GM19239 (cell line): Measurements from ENCODE around the gene WFDC10A.
"Not testable (repeated sequence)": the region's sequence is repeated elsewhere in the genome, so short reads cannot be mapped to it uniquely, and the experiment has no call there.

Experiments
- DNase-seq: peaks from one replicate; pipeline ENCODE4 v3.0.0; 2011; ENCODE audit warnings: low spot score; ENCODE audit not compliant: insufficient read length
- FAIRE-seq: peaks from 2 replicates; lab custom pipeline; 2011; peaks lifted over from hg19 to GRCh38; lab: Jason Lieb, UNC

WFDC10A gene

DNA sequence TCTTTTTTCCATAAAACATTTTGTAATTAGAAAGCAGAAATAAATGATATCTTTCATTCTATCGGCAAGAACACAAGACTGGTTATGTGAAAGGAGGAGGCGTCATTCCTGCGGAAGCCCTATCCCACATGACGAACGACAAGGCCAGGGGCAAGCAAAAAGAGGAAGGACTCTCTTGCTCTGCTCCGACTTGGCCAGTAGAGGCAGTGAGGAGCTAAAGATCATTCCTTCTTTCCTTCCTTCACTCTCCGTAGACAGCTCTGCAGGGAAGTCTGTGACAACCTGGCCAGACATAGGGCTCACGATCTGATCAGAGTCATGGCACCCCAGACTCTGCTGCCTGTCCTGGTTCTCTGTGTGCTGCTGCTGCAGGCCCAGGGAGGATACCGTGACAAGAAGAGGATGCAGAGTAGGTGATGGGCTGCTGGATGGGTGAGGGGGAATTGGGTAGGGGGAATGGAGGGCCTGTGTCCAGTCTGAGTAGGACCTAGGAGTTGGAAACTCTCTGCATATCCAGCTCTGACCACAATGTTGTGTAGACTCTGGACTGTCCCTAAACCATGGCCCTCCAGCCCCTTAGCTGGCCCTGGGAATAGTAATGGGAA lies at the start of gene WFDC10A:
Gene WFDC10A (plus strand): TSS at position 244 of the 605 bp plus-strand sequence. CDS start 75 bp downstream, at position 319.
- DNase-seq = peak; percentile 38
- FAIRE-seq = peak; percentile 85

- FAIRE-seq (no peak), DNase-seq (no peak)
Observed at GRCh38 chr20:45581702-45582101, 47.8 kb upstream of the WFDC10A start.

DNA sequence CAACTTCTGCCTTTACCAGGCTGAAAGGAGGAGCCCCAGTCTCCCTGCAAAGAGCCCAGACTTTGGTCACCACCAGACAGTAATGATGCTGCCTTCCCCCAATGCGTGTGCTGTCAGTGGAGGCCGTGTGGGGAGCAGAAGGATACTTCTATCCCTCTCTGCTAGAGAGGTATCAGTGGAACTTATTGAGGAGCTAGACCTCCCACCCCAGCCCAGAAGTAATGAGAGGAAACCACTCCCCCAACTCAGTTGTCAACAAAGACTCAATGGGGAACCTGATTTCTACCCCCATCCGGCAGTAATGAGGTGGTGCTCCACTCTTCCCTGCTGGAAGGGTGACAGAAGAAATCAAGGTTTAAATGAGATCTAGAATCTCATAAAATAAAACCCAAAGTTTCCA lies 46.0 kb upstream of the WFDC10A start:
- DNase-seq (no peak), FAIRE-seq (no peak)

- FAIRE-seq, DNase-seq: not testable (repeated sequence)
Observed at GRCh38 chr20:45584294-45584693, 45.2 kb upstream of the WFDC10A start.

DNA sequence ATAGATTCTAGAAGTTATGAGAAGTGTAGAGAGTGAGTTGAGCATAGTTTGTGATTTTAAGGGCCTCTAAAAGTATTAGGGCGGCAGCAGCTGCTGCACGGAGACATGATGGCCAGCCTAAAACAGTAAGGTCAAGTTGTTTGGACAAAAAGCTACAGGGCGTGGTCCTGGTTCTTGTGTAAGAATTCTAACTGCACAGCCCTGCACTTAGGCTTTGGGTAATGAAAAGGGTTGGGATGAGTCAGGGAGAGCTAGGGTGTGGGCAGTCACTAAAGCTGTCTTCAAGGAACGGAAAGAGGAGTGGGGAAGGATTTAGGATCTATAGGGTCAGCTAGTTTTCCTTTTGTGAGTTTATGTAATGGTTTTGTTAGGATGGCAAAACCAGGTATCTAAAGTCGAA lies 43.6 kb upstream of the WFDC10A start:
- FAIRE-seq, DNase-seq: not testable (repeated sequence)

DNA sequence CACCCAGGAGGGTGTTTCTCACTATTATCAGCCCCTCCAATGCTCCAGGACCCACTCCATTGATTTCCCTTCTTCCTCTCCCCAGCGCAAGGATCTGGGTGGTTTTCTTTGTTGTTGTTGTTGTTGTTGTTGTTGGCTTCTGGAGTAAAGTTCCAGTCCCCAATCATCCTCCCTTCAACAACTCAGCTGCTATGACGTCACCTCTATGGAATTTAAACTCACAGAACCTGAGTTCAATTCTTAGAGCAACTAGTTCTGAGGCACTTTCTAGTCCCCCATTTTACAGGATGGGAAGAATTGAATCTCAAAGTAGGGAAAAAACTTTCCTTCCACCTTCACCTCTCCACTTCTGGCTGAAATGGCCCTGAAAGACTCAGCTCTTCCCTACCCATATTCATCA lies 40.7 kb upstream of the WFDC10A start:
- no peak for FAIRE-seq
- no peak for DNase-seq

- no peak for DNase-seq
- no peak for FAIRE-seq
Observed at GRCh38 chr20:45589725-45590124, 39.8 kb upstream of the WFDC10A start.

GRCh38 chr20:45592574-45593189 lies 36.9 kb upstream of the WFDC10A start:
- peak; percentile 9 for DNase-seq
- peak; percentile 82 for FAIRE-seq

DNA sequence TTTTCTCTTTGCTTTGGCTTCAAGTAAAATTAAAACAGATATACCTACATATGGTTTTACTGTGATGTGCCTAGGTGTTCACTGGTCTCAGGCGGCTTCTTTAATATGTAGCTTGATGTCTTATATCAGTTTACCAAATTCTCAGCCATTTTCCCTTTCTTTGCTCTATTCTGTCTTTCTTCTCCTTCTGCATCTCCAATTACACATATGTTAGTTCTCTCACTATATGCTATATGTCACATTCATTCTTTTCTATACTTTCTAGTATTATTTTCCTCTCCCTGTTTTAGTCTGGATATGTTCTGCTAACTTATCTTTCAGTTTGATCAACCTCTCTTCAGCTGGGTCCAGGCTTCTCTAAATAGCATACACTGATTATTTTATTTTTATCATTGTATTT lies 36.0 kb upstream of the WFDC10A start:
- DNase-seq = no peak
- no peak for FAIRE-seq

- FAIRE-seq = no peak
Observed at GRCh38 chr20:45595235-45595634, 34.3 kb upstream of the WFDC10A start.

DNA sequence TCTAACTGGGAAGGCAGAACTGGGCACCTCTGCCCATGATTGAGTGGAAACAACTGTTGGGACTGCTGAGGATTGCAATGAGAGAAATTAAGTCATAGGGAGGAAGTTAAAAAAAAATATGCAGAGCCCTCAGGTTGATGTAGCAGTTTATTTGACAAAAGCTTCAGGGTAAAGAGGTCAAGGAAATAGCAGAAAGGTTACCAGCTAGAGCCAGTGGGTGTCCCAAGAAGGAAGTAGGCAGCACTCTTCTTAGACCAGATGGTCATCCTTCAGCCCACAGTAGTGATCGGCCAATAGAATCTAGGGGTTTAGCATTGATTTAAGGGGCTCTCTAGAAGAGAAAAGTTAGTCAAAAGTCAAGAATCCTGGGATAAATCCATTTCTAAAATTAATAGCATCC lies 21.7 kb upstream of the WFDC10A start:
- FAIRE-seq = no peak
- no peak for DNase-seq

More at GRCh38 chr20:45595235-45595634, 34.3 kb upstream of the WFDC10A start:
- DNase-seq = no peak

GRCh38 chr20:45611054-45611453 lies 18.5 kb upstream of the WFDC10A start:
- FAIRE-seq = no peak

DNA sequence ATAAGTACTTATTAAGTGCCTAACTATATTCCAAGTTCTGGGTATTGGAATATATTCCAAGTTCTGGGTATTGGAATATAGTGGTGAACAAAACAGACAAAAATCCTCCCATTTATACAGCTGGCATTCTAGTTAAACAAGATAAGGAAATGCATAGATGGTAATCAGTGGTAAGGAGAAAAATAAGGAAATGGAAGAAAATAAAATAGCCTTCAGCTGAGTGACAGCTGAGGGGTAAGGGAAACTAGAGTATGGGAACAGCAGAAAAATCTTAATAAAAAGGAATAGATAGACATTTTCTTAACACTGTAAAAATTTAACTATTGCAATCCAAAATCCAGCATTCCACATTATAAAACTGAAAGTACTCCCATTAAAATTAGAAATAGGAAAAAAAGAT lies 17.2 kb upstream of the WFDC10A start:
- DNase-seq (no peak), FAIRE-seq (no peak)

More at GRCh38 chr20:45611054-45611453, 18.5 kb upstream of the WFDC10A start:
- no peak for DNase-seq

DNA sequence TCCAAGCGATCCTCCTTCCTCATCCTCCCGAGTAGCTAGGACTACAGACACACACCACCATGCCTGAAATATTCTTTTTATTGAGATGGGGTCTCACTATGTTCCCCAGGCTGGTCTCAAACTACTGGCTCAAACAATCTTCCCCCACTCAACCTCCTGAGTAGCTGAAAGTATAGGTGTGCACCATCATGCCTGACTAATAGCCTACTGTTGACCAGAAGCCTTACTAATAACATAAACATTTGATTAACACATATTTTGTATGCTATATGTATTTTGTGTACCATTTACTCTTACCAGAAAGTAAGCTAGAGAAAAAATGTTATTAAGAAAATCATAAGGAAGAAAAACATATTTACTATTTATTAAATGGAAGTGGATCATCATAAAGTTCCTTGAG lies 11.9 kb upstream of the WFDC10A start:
- DNase-seq (no peak), FAIRE-seq (no peak)

- FAIRE-seq (no peak), DNase-seq (no peak)
Observed at GRCh38 chr20:45621593-45621992, 7.9 kb upstream of the WFDC10A start.

DNA sequence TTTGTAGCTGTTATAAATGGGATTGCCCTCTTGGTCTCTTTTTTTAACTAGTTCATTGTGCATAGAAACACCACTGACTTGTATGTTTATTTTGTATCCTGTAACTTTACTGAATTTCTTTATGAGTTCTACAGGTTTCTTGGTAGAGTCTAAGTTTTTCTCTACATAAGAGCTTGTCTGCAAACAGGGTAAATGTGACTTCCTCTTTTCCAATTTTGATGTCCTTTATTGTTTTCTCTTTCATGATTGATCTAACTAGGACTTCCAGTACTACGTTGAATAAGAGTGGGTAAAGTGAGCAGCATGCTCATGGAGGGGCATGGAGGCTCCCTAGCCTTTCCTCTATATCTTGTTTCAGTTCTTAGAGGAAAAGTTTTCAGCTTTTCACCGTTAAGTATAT lies 3.0 kb upstream of the WFDC10A start:
- DNase-seq = no peak
- FAIRE-seq = no peak

DNA sequence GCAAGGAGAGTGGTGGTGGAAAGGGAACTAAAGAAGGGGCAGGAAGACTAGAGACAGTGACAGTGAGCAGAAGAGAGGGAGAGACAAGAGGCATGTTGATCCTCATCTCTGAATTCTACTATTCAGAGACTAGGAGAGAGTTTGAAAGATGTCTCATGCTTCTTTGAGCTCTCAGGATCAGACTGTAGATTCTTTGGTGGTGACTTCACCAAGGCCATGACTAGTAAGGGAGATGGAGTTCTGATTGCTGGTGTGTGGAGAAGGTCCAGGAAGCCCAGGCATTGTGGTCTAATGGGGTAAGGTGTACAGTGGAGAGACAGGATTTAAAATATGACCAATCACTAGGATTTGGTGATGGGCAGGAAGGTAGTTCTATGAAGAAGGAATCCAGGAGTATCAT lies 832 bp downstream of the WFDC10A start:
- no peak for FAIRE-seq
- DNase-seq = no peak

DNA sequence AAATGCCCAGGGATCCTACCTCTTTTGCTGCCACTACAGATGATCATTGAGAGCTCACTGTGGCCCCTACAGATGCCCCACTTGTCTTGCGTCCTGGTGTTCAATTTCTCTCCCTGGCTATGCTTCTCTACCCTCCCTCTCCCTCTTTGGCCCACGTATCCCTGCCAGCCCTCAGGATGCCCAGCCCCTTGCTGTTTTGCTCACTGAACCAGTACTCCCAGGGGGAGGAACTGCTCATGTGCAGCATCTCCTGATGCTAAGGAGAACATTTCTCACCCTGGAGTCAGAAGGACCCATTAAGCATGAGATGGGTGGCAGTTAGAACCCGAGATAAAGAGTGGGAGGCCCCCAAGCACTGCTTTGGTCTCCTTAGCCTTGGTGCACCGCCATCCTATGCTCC lies 1.6 kb downstream of the WFDC10A start, which contains the start of gene WFDC9:
Gene WFDC9 (minus strand): TSS at position 101 of the 400 bp plus-strand sequence. CDS start 21,103 bp downstream, outside the sequence.
- FAIRE-seq = no peak
- DNase-seq = no peak

DNA sequence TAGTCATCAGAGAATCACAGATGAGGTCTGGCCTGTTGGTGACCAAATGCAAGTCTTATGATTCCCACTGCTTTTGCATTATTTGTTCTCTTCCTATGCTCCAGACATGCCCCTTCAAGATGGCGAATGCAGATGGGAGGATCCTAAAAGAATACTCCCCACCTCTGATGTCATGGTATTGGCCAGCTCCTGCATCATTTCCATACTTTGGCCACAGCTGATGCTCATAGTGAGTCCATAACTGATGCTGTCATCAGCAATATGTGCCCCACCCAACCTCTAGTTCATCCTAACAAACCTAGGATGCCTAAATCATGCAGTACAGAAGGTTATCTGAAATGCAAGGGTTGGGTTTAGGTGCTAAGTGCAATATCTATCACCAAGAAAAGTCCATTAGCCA lies 7.0 kb downstream of the WFDC10A start:
- DNase-seq (no peak), FAIRE-seq (no peak)

GRCh38 chr20:45639687-45640086 lies 10.1 kb downstream of the WFDC10A start:
- FAIRE-seq = no peak

GRCh38 chr20:45641076-45641475 lies 11.5 kb downstream of the WFDC10A start:
- FAIRE-seq, DNase-seq: not testable (repeated sequence)

More at GRCh38 chr20:45639687-45640086, 10.1 kb downstream of the WFDC10A start:
- DNase-seq = no peak

- DNase-seq, FAIRE-seq: not testable (repeated sequence)
Observed at GRCh38 chr20:45645869-45646268, 16.3 kb downstream of the WFDC10A start.
